Measurements from ENCODE around the gene PDGFRB.

GRCh38 chr5:150131978-150132694, 23.5 kb downstream of the PDGFRB start:
- TF ChIP-seq CTCF (IDR thresholded peaks at IDR 0.05; ENCODE audit: low read depth, low read length, poor library complexity, severe bottlenecking) (no peak), EZH2phosphoT487 (IDR thresholded peaks at IDR 0.05; ENCODE audit: borderline replicate concordance, low read length) (no peak)
